Astrocyte (in vitro differentiated cells and primary cell): ENCODE results near the gene KCP. TPM values are rescaled to one million over a fixed set of nuclear protein-coding genes. Genes with fewer than 3 reads are reported as not detected.

ENCODE experiments used
- DNase-seq: peaks from one replicate; pipeline ENCODE4 v3.0.0-alpha.2; 2010; ENCODE audit warnings: low read depth
- FAIRE-seq: peaks from 2 replicates; lab custom pipeline; 2011; peaks lifted over from hg19 to GRCh38; lab: Jason Lieb, UNC
- H2AFZ ChIP-seq: 2 replicates; pipeline ENCODE4 v1.6.0; 2012; ENCODE audit warnings: low read depth, low read length, inconsistent platforms
- H3K27ac ChIP-seq: 2 replicates; pipeline ENCODE4 v1.5.1; 2011; ENCODE audit warnings: low read depth, low read length, inconsistent platforms
- H3K27me3 ChIP-seq: 2 replicates; pipeline ENCODE4 v1.6.0; 2011; ENCODE audit warnings: low read length, inconsistent platforms; ENCODE audit not compliant: insufficient read depth
- H3K36me3 ChIP-seq: 2 replicates; pipeline ENCODE4 v1.5.1; 2011; ENCODE audit warnings: low read length, inconsistent platforms; ENCODE audit not compliant: insufficient read depth
- H3K4me1 ChIP-seq: 2 replicates; pipeline ENCODE4 v1.5.1; 2011; ENCODE audit warnings: low read length, inconsistent platforms; ENCODE audit not compliant: insufficient read depth
- H3K4me2 ChIP-seq: 2 replicates; pipeline ENCODE4 v1.6.0; 2012; ENCODE audit warnings: low read length, inconsistent platforms
- H3K4me3 ChIP-seq: 2 replicates; pipeline ENCODE4 v1.5.1; 2011; ENCODE audit warnings: low read depth, mild to moderate bottlenecking, low read length, inconsistent platforms; ENCODE audit not compliant: insufficient read depth
- H3K79me2 ChIP-seq: 2 replicates; pipeline ENCODE4 v1.6.0; 2012; ENCODE audit warnings: mild to moderate bottlenecking, low read length, inconsistent platforms; ENCODE audit not compliant: insufficient read depth
- H3K9ac ChIP-seq: 2 replicates; pipeline ENCODE4 v1.6.0; 2012; ENCODE audit warnings: mild to moderate bottlenecking, low read length, inconsistent platforms
- H3K9me3 ChIP-seq: 2 replicates; pipeline ENCODE4 v1.5.1; 2012; ENCODE audit warnings: low read depth, mild to moderate bottlenecking, low read length, inconsistent platforms; ENCODE audit not compliant: insufficient read depth
- H4K20me1 ChIP-seq: 2 replicates; pipeline ENCODE4 v1.6.0; 2012; ENCODE audit warnings: low read length, inconsistent platforms; ENCODE audit not compliant: insufficient read depth
- H3K27ac Mint-ChIP-seq: one replicate; pipeline ENCODE4 v1.8.0; 2021; ENCODE audit warnings: mild to moderate bottlenecking, mixed read lengths; ENCODE audit not compliant: unreplicated experiment
- H3K27me3 Mint-ChIP-seq: one replicate; pipeline ENCODE4 v1.8.0; 2021; ENCODE audit warnings: low read depth, mixed read lengths; ENCODE audit not compliant: unreplicated experiment
- H3K36me3 Mint-ChIP-seq: one replicate; pipeline ENCODE4 v1.8.0; 2021; ENCODE audit warnings: low read depth, mixed read lengths; ENCODE audit not compliant: unreplicated experiment
- H3K4me1 Mint-ChIP-seq: one replicate; pipeline ENCODE4 v1.8.0; 2021; ENCODE audit warnings: low read depth, mixed read lengths; ENCODE audit not compliant: unreplicated experiment
- H3K4me3 Mint-ChIP-seq: one replicate; pipeline ENCODE4 v1.8.0; 2021; ENCODE audit warnings: mild to moderate bottlenecking, moderate library complexity, mixed read lengths; ENCODE audit not compliant: unreplicated experiment
- H3K9me3 Mint-ChIP-seq: one replicate; pipeline ENCODE4 v1.8.0; 2021; ENCODE audit warnings: mild to moderate bottlenecking, mixed read lengths; ENCODE audit not compliant: unreplicated experiment
- EZH2 ChIP-seq: IDR thresholded peaks from 2 replicates; pipeline ENCODE4 v1.6.1; 2012; ENCODE audit warnings: mild to moderate bottlenecking, low read length, inconsistent platforms; ENCODE audit not compliant: insufficient read depth
- total RNA-seq: library from RNA; stranded (reverse); gene quantifications from 2 replicates; pipeline ENCODE4 v1.2.1, GENCODE V29; 2021
- TF ChIP-seq, protein P1 (sequence below): IDR thresholded peaks from 2 replicates; pipeline ENCODE4 v1.5.1; 2011; ENCODE audit warnings: low read depth, mild to moderate bottlenecking, inconsistent platforms, low read length, moderate library complexity; ENCODE audit not compliant: insufficient read depth

KCP gene
- total RNA-seq, 1 donor from 2014 or later, result 0.20 TPM

DNA sequence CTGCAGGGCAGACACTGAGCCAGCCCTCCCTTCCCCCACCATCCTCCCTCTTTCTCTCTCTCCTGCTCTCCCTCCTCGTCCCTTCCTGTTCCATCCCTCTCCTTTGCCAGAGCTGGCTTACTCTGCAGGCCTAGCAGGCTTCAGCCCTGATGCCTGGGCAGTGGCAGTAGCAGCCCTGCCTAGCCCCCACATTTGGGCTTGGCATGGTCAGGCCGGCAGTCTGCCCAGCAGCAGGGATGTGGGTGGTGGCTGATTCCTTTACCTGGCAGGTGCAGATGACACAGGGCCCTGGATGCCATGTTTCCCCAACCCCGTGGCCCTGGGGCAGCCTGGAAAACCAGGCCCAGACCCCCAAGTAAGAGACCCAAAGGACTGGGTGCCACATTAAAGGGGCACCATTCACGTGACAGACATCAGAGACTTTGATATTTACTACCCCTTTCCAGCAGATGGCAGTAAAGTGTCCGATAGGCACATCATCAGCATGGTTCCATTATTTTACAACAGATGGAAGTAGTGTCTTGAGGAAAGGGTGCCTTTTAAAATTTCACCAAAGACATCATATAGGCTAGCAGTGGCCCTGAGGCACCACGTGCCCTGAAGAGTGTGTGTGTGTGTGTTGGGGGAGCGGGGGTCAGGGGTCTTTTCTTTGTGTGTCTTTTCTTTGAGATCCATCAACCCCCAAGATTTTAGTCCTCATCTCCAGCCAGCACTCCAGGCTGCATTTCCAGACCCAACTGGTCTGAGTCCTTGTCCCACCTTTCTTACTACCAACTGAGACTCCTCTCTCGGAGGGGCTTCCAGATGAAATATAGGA is 5.9 kb downstream of the KCP start:
- Histone ChIP-seq H3K27ac (no peak overlapping the region), H2AFZ (no peak overlapping the region), H4K20me1 (no peaks in the 10 kb centered on the region), H3K9me3 (no peaks in the 10 kb centered on the region), H3K9ac (no peak overlapping the region), H3K4me1 (peaks cover under 1% of the 10 kb centered on the region), H3K79me2 (no peaks in the 10 kb centered on the region), H3K27me3 (peaks cover 13% of the 10 kb centered on the region), H3K36me3 (no peaks in the 10 kb centered on the region), H3K4me2 (no peak overlapping the region), H3K4me3 (no peak overlapping the region)
- Mint-ChIP-seq H3K4me1 (peaks cover 4% of the 10 kb centered on the region), H3K9me3 (peaks cover 6% of the 10 kb centered on the region), H3K4me3 (no peak overlapping the region), H3K36me3 (peaks cover 8% of the 10 kb centered on the region), H3K27ac (no peak overlapping the region), H3K27me3 (peaks cover 51% of the 10 kb centered on the region)
- peak; percentile 23 for DNase-seq
- TF ChIP-seq EZH2, result no peak
- TF ChIP-seq, protein P1, sequence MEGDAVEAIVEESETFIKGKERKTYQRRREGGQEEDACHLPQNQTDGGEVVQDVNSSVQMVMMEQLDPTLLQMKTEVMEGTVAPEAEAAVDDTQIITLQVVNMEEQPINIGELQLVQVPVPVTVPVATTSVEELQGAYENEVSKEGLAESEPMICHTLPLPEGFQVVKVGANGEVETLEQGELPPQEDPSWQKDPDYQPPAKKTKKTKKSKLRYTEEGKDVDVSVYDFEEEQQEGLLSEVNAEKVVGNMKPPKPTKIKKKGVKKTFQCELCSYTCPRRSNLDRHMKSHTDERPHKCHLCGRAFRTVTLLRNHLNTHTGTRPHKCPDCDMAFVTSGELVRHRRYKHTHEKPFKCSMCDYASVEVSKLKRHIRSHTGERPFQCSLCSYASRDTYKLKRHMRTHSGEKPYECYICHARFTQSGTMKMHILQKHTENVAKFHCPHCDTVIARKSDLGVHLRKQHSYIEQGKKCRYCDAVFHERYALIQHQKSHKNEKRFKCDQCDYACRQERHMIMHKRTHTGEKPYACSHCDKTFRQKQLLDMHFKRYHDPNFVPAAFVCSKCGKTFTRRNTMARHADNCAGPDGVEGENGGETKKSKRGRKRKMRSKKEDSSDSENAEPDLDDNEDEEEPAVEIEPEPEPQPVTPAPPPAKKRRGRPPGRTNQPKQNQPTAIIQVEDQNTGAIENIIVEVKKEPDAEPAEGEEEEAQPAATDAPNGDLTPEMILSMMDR, result peak; percentile 63
- no peak for FAIRE-seq

DNA sequence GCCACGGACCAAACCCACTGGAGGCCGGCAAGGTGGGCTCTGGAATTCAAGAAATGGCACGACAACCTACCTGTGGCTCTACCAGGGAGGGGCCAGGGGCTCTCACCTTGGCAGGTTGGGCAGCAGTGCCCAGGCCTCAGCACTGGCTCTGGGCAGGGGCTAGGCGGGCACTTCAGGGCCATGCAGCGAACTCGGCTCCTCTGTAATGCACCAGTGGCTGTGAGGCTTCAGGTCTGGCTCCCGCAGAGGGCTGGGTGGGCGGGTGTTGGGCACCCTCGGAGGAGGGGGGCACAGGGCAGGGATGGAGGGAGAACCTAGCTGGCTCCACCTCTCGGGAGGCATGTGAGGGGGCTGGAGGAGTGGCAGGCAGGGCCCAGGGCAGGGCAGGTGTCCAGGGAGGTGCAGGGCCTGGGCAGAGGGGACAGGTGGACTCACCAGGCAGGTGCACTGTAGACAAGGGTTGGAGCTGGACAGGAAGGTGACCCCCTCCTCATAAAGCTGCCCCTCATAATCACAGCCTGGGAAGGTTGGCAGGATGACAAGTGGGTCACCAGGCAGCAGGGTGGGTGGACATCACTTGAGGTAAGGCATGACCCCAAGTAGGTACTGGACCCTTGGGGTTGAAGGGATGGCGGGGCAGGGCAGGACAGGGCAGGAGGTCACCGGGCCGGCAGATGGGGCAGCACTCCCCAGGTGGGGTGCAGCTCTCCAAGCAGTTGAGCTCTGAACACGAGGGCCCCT is 6.7 kb downstream of the KCP start:
- peaks cover 8% of the 10 kb centered on the region for H3K36me3 Mint-ChIP-seq
- no peaks in the 10 kb centered on the region for H3K9me3 ChIP-seq
- FAIRE-seq, result no peak

More for the DNA sequence above, 6.7 kb downstream of the KCP start:
- TF ChIP-seq EZH2, result no peak
- TF ChIP-seq, protein P1, result no peak
- Histone ChIP-seq H3K4me1 (no peaks in the 10 kb centered on the region), H3K27me3 (peaks cover 6% of the 10 kb centered on the region), H3K27ac (no peak overlapping the region), H3K4me3 (no peak overlapping the region), H3K9ac (no peak overlapping the region), H4K20me1 (no peaks in the 10 kb centered on the region), H2AFZ (no peak overlapping the region), H3K36me3 (no peaks in the 10 kb centered on the region), H3K4me2 (no peak overlapping the region), H3K79me2 (no peaks in the 10 kb centered on the region)
- H3K27ac Mint-ChIP-seq, result no peak overlapping the region
- H3K27me3 Mint-ChIP-seq, result peaks cover 43% of the 10 kb centered on the region
- no peak for DNase-seq
- peaks cover 9% of the 10 kb centered on the region for H3K9me3 Mint-ChIP-seq
- no peak overlapping the region for H3K4me3 Mint-ChIP-seq
- H3K4me1 Mint-ChIP-seq, result peaks cover 2% of the 10 kb centered on the region
